Measurements from ENCODE around the gene WDR76.
"Not testable (repeated sequence)": the region's sequence is repeated elsewhere in the genome, so short reads cannot be mapped to it uniquely, and the experiment has no call there.

WDR76 gene

DNA sequence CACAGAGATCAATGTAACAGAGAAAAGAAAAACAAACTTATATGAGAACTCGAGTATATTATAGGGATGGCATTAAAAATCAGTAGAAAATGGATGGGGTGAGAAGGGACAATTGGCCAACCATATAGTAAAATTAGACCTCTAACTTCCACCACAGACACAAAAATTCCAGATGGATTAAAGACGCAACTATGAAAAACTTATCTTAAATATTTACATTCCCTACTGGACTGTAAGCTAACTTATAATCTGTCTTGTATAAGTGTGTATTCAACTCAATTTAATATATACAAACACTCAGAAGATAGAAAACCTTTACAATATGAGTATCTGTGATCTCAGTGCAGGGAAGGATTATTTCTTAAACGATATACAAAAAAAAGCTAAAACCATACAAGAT lies 5.3 kb upstream of the WDR76 start:
- DNase-seq (ENCODE audit: low read depth in 2 of 2), result no peak

DNA sequence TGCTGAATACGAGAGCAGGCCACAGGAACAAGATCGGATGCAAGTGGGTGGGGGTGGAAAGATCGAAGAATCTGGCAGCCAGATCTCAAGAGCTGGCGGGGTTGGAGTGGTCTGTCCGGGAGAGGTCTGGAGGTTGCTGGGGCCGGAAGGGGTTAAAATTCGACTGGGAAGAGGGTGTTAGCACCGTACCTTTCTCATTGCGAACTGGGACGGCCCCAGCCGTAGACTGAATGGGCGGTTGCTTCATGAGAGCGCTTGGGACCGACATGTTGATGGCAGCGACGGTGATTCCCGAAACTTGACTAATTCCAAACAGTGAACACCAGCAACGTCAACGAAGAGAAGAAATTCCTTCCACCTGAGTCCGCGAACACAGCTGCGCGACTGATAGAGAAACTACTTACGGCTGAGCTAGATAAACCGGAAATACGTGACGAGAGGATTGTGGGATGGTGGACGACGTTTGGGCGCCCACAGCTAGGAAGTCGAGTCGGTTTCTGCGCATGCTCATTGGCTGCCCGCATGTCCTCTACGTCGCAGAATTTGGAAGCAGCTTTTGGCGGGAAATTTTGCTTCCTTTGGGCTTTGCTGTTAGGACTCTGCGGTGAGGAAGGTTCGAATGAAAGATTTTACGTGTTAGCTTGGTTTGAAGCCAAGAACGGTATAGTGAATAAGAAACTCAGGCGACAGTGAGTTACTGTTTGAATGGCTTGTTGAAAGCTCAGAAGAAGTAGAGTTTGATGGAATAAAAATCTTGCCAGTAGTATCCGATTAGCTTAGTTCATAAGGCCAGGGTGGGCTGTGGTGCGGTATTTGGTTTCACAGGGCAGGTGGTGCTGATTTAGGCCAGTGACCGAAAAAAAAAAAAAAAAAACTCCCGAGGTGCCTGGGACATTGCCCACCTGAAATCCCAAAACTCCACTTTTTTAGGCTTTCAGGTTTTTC lies 2.2 kb upstream of the WDR76 start, which contains the start of gene MFAP1:
TSS of gene MFAP1 (minus strand) at position 389 of the 945 bp plus-strand sequence. CDS start at position 268, 121 bp downstream.
- peak; percentile 92 to 93 for DNase-seq (ENCODE audit: low read depth in 2 of 2)

DNA sequence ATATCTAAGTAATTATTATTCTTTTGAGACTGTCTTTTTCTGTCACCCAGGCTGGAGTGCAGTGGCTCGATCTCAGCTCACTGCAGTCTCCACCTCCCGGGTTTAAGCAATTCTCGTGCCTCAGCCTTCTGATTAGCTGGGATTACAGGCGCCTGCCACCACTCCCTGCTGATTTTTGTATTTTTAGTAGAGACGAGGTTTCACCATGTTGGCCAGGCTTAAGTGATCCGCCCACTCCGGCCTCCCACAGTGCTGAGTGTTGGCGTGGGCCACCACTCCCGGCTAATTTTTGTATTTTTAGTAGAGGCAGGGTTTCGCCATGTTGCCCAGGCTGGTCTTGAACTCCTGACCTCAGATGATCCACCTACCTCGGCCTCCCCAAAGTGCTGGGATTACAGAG lies 1.5 kb upstream of the WDR76 start:
- DNase-seq (ENCODE audit: low read depth in 2 of 2), result not testable (repeated sequence)

- no peak for DNase-seq (ENCODE audit: low read depth in 2 of 2)
These were observed 734 bp upstream of the WDR76 start for GRCh38 chr15:43826029-43826507.

GRCh38 chr15:43828061-43828657 lies 1.4 kb downstream of the WDR76 start:
- no peak for DNase-seq (ENCODE audit: low read depth in 2 of 2)

DNA sequence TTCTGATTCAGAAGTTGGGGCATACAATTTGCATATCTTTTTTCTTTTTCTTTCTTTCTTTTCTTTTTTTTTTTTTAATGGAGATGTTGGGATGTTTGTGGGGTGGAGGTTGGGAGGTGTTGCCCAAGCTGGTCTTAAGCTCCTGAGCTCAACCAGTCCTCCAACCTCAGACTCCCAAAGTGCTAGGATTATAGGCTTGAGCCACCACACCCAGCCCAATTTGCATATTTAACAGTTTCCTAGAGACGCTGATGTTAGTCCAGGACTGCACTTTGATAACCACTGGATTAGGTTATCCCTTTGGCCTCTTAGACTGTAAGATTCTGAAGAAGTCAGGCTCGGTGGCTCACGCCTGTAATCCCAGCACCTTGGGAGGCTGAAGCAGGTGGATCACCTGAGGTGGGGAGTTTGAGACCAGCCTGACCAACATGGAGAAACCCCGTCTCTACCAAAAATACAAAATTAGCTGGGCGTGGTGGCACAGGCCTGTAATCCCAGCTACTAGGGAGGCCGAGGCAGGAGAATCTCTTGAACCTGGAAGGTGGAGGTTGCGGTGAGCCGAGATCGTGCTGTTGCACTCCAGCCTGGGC lies 3.2 kb downstream of the WDR76 start:
- DNase-seq (ENCODE audit: low read depth in 2 of 2), result not testable (repeated sequence)

DNA sequence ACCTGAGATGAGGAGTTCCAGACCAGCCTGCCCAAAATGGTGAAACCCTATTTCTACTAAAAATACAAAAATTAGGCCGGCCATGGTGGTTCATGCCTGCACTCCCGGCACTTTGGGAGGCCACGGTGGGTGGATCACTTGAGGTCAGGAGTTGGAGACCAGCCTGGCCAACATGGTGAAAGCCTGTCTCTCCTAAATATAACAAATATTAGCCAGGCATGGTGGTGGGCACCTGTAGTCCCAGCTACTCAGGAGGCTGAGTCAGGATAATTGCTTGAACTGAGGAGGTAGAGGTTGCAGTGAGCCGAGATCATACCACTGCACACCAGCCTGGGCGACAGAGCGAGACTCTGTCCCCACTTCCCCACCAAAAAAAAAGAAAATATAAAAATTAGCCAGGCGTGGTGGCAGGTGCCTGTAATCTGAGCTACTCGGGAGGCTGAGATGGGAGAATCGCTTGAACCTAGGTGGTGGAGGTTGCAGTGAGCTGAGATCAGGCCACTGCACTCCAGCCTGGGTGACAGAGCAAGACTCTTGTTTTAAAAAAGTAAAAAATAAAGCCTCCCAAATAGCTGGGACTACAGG lies 4.0 kb downstream of the WDR76 start:
- not testable (repeated sequence) for DNase-seq (ENCODE audit: low read depth in 2 of 2)

- DNase-seq (ENCODE audit: low read depth in 2 of 2), result not testable (repeated sequence)
These were observed 4.8 kb downstream of the WDR76 start for GRCh38 chr15:43831519-43832052.

DNA sequence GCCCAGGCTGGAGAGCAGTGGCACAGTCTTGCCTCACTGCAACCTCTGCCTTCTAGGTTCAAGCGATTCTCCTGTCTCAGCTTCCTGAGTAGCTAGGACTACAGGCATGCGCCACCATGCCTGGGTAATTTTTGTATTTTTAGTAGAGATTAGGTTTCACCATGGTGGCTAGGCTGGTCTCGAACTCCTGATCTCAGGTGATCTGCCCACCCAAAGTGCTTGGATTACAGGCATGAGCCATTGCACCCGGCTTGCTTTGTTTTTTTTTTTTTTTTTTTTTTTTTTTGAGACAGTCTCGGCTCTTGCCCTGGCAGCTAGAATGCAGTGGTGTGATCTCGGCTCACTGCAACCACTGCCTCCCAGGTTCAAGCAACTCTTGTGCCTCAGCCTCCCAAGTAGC lies 5.7 kb downstream of the WDR76 start:
- DNase-seq (ENCODE audit: low read depth in 2 of 2), result not testable (repeated sequence)

DNA sequence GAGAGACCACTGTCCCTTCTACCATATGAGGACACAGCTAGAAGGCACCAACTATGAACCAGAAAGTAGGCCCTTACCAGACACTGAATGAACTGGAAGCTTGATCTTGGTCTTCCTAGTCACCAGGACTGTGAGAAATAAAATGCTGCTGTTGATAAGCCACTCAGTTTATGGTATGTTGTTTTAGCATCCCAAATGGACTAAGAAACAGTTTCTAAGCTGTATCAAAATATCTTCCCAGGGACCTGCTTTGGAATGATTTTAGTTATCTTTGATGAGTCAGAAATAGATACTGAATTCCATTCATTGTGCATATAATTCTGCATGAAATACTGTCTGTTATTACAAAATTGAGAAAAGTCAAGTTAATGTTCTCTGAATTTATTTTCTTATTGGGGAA lies 18.6 kb downstream of the WDR76 start:
- no peak for DNase-seq (ENCODE audit: low read depth in 2 of 2)

GRCh38 chr15:43851251-43851650 lies 24.4 kb downstream of the WDR76 start:
- no peak for DNase-seq (ENCODE audit: low read depth in 2 of 2)

DNA sequence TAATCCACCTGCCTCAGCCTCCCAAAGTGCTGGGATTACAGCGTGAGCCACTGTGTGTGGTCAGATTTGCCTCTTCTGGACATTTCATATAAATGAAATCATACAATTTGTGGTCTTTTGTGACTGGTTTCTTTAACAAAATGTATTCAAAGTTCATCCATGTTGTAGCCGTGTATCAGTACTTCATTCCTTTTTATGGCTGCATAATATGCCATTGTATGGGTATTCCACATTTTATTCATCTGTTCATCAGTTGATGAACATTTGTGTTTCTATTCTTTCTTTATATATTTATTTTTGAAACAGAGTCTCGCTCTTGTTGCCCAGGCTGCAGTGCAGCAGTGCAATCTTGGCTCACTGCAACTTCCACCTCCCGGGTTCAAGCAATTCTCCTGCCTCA lies 25.8 kb downstream of the WDR76 start:
- no peak for DNase-seq (ENCODE audit: low read depth in 2 of 2)

DNA sequence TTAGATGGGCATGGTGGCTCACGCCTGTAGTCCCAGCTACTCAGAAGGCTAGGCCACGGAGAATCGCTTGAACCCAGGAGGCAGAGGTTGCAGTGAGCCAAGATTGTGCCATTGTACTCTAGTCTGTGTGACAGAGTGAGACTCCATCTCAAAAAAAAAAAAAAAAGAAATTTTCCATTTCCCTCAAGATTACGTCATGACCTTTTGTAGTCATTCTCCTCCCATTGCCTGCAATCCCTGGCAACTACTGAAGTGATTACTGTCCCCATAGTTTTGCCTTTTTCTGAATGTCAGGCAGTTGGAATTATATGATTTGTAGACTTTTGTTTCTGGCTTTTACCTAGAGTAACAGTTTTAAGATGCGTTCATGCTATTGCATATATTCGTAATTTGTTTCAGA lies 28.0 kb downstream of the WDR76 start:
- DNase-seq (ENCODE audit: low read depth in 2 of 2), result no peak

DNA sequence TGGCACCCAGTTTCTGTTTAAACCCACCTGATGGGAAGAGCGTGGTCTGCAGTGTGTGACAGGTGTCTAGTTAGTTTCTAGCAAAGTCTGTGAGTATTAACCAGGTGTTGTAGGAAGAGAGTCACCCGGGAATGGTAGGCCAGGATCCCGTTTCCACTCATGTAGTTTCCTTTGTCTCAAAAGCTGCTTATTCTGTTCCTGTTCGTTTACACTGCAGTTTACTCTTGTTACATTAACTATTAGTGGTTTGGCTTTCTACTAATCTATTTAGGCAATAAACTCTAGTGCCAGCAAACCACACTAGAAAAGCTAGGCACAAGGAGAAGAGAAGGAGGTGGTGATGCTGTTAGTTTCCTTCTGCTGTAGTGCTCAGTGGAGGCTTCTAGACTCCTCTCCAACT lies 32.7 kb downstream of the WDR76 start:
- DNase-seq (ENCODE audit: low read depth in 2 of 2), result no peak

GRCh38 chr15:43866636-43867035 lies 39.8 kb downstream of the WDR76 start:
- DNase-seq (ENCODE audit: low read depth in 2 of 2), result not testable (repeated sequence)

- DNase-seq (ENCODE audit: low read depth in 2 of 2), result no peak
These were observed 40.3 kb downstream of the WDR76 start for GRCh38 chr15:43867096-43867495.

DNA sequence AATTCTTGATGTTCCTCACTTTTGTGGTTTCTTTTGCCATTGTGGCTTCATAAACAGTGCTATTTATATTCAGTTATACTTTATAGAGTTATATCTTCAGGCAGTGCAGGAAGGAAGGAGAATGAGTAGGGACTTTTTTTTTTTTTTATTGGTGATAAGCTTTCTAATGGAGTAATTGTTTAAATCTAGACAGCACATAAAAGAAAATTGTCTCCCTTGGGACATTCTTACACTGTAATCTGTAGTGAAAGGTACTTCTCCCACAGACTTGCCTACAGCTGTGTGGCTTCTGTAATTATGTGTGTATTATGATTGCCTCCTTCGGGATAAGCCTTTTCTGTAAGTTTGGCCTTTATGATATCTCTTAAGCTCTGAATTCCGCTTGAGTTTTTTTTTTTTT lies 41.6 kb downstream of the WDR76 start:
- DNase-seq (ENCODE audit: low read depth in 2 of 2), result no peak

DNA sequence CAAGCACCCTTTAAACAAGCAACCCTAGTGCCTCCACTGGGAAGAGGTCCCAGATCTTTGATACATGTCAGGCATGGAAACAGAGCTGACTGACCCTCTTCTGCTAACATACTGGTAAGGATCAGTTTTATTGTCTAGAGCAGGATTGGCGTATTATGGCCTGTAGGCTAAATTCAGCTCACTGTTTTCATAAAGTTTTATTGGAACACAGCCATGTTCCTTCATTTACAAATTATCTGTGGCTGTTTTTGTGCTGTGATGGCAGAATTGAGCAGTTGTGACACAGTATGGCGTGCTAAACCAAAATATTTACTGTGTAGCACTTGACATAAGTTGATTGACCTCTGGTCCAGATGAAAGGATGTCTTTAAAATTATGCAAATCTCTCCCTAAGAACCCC lies 45.0 kb downstream of the WDR76 start:
- no peak for DNase-seq (ENCODE audit: low read depth in 2 of 2)

- peak; percentile 49 to 57 for DNase-seq (ENCODE audit: low read depth in 2 of 2)
These were observed 45.7 kb downstream of the WDR76 start for GRCh38 chr15:43872416-43873020.

DNA sequence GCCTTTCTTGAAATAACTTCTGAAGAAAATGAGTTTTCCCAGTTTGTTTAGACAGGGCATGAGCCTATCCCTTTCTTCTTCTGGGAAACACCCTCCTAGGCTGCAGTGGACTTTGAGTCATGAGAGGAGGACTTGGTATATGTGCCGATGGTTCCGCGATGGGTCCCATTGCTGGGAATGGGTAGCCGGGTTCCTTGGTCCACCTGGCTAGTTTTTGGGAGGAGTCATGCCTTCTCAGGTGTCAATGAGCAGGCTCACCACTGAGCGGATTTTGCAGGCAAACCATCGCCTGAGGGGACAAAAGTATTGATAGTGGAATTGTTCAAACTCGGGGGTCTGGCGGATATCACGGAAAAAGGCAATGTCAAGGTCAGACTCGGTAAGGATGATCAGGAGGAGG lies 46.8 kb downstream of the WDR76 start:
- no peak for DNase-seq (ENCODE audit: low read depth in 2 of 2)

GRCh38 chr15:43876872-43877271 lies 50.1 kb downstream of the WDR76 start:
- no peak for DNase-seq (ENCODE audit: low read depth in 2 of 2)

All from fibroblast of skin of left quadriceps (primary cell).